Measurements from ENCODE around the gene STAB1.

Gene STAB1

DNA sequence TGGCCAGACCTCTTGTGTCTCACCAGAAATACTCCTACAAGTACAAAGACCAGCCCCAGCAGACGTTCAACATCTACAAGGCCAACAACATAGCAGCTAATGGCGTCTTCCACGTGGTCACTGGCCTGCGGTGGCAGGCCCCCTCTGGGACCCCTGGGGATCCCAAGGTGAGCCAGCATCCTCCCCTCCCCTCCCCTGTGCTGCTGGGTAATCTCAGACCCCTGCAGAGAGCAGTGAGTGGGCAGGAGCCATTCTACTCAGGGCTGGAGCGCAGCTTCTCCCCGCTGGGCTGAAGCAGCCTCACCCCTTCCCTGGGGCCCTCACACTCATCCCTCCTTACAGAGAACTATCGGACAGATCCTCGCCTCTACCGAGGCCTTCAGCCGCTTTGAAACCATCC lies 9.8 kb downstream of the STAB1 start:
- DNase-seq (ENCODE audit: low spot score): no peak

DNA sequence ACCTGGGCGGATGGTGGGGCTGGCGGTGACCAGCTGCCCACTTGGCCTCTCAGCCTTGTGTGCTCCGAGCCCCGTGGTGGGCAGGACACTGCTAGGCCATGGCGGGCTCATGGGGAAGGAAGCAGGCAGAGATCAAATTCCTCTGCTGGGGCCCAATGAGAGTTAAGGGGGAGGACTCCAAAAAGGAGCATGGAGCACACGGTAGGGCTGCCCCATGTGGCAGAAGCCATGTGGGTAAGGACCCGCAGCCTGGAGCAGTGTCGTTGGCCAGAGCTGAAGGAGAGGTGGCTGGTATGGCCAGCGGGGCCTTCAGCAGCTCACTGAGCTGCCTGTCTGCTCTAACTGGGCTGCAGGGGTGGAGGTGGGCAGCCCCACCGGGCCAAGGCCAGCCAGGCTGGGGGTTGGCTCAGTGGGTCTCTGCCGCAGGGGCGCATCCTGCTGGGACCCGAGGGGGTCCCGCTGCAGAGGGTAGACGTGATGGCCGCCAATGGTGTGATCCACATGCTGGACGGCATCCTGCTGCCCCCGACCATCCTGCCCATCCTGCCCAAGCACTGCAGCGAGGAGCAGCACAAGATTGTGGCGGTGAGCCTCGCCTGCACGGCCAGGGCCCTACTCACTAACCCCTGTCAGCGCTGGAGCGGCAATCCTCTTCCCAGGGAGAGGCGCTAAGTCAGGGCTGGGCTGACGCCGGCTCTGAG lies 11.3 kb downstream of the STAB1 start:
- DNase-seq (ENCODE audit: low spot score): no peak

DNA sequence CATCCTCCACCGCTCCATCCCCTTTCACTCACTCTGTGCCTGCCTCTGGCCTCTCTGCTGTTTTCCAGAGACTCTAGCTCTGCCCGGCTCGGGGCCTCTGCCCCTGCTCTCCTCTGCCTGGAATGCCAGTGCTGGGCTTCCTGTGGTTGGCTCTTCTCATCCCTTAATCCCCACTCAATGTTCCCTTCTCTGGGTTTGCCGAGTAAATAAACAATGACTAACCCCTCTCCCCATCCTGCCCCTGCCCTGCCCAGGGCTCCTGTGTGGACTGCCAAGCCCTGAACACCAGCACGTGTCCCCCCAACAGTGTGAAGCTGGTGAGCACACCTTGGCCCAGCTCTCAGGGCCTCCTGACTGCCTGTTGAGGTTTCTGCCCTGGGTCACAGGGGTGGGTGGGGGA lies 12.2 kb downstream of the STAB1 start:
- DNase-seq (ENCODE audit: low spot score): no peak

DNA sequence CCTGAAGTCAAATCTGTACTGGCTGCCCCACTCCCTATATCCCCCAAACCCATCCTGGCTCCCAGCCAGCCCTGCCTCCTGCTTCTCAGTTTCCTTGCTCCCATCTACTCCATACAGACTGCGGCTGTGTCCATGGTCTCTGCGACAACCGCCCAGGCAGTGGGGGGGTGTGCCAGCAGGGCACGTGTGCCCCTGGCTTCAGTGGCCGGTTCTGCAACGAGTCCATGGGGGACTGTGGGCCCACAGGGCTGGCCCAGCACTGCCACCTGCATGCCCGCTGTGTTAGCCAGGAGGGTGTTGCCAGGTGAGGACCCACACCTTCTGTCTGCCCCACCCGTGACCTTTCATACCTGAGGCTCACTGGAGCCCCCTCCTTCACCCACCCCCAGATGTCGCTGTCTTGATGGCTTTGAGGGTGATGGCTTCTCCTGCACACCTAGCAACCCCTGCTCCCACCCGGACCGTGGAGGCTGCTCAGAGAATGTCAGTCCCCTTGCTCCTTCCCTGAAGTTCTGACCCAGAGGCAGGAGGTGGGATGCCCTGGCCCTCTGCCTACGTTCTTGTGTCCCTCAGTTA lies 14.7 kb downstream of the STAB1 start:
- DNase-seq (ENCODE audit: low spot score): no peak

DNA sequence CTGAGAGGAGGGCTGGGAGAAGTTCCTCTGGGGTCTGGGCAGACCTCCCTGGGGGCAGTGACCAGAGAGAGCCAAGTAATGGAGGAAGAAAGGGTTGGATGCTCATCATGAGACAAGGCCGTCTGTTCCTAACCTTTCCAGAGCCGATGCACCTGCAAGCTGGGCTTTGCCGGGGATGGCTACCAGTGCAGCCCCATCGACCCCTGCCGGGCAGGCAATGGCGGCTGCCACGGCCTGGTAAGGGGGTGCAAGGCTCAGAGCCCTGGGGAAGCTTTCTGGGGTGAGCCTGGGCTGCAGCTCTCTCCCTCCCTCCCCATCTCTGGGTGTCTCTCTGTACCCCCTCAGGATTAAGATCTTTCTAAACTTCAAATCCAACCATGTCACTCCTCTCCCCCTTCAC lies 16.4 kb downstream of the STAB1 start:
- DNase-seq (ENCODE audit: low spot score): no peak

DNA sequence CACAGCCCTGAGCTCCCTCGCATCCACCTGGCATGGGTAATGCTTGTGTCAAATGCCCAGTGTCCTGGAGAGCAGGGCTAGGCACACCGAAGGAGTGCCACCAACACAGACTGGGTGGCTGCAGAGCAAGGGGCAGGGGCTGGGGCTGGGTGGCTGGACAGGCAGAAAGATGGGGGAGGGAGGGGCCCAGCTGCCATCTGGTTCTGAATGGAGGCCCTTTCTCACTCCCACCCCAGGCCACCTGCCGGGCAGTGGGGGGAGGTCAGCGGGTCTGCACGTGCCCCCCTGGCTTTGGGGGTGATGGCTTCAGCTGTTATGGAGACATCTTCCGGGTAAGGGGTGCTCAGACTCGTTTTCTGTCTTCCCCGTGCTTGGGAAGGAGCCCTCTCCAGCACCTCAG lies 17.0 kb downstream of the STAB1 start:
- DNase-seq (ENCODE audit: low spot score): no peak

DNA sequence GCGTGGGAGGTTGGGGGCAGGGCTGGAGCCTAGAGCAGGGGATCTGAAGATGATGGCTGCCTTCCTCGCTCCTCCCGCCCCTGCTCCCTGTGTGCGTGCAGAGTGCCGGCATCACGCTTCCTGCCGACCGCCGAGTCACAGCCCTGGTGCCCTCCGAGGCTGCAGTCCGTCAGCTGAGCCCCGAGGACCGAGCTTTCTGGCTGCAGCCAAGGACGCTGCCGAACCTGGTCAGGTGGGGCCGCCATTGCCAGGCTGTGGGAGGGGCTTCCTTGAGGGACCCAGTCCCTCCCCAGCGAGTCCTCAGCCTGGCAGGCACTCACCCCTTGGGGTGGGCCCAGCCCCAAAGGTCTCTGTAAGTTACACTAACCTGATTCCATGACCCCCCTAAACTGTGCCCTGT lies 17.6 kb downstream of the STAB1 start:
- no peak for DNase-seq (ENCODE audit: low spot score)

DNA sequence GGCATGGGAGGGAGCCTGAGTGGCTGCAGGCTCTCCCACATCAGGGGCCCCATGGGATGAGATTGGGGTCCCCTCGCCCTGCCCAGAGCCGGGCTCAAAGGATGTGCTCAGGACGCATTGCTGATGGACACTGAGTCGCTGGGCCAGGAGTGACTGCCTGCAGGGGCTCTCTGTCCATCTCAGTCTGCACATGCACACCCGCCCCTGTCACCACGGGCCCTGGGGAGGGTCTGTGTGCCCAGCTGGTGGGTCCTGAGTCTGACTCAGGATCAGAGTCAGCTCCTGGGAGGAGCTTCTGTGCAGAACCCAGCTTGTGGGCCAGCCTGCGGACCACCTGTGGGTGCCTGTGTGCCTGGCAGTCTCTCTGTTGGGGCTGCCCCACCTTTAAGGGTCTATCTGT lies 18.1 kb downstream of the STAB1 start:
- DNase-seq (ENCODE audit: low spot score): no peak

DNA sequence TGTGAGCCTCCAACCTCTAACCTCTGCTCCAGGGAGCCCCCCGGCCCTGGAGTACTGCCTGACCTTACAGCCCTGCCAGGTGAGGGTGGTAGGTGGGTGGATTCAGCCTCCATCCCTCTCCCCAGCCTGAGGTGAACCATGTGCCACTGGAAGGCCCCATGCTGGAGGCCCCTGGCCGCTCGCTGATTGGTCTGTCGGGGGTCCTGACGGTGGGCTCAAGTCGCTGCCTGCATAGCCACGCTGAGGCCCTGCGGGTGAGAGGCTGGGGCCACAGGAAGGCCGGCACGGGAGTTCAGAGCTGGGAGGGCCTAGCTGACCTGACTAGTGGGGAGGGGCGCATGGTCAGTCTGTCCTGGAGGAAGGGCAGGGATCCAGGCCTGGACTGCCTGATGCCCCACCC lies 19.4 kb downstream of the STAB1 start:
- DNase-seq (ENCODE audit: low spot score): no peak

DNA sequence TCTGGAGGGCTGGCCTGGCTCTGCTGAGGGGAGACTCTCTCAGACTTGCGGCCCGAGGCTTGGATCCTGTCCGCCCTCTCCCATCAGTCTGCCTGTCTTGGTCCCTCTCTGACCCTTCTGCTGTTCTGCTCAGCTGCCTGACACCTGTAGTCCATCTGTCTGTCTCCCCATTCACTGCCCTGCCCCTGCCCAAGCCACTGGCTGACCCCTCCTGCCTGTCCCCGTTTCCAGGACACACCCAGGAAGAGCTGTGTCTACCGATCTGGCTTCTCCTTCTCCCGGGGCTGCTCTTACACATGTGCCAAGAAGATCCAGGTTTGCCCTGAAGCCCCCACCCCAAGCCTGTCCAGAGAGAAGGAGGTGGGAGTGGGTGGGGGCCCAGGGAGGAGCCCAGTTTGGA lies 20.1 kb downstream of the STAB1 start:
- DNase-seq (ENCODE audit: low spot score): no peak

DNA sequence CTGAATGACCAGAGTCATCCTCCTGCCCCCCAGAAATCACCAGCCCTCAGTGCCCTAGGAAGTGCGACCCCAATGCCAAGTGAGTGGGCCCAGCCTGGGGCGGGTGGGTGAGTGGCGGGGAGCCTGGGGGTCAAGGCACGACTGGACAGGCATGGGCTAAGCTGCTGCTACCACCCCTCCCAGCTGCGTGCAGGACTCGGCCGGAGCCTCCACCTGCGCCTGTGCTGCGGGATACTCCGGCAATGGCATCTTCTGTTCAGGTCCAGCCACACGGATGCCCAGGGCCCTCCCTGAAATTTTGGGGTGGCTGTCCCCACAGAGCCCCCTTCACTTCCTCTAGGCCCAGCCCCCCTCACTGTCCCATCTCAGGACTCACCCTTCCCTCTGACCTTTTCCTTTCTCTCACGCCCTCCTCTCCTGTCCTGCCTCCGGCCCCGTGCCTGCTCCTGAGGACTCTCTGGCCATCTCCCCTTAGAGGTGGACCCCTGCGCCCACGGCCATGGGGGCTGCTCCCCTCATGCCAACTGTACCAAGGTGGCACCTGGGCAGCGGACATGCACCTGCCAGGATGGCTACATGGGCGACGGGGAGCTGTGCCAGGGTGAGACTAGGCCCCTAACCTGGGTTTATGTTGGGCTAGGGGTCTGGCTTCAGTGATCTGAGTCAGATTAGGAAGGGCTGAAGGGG lies 21.5 kb downstream of the STAB1 start:
- DNase-seq (ENCODE audit: low spot score): no peak

DNA sequence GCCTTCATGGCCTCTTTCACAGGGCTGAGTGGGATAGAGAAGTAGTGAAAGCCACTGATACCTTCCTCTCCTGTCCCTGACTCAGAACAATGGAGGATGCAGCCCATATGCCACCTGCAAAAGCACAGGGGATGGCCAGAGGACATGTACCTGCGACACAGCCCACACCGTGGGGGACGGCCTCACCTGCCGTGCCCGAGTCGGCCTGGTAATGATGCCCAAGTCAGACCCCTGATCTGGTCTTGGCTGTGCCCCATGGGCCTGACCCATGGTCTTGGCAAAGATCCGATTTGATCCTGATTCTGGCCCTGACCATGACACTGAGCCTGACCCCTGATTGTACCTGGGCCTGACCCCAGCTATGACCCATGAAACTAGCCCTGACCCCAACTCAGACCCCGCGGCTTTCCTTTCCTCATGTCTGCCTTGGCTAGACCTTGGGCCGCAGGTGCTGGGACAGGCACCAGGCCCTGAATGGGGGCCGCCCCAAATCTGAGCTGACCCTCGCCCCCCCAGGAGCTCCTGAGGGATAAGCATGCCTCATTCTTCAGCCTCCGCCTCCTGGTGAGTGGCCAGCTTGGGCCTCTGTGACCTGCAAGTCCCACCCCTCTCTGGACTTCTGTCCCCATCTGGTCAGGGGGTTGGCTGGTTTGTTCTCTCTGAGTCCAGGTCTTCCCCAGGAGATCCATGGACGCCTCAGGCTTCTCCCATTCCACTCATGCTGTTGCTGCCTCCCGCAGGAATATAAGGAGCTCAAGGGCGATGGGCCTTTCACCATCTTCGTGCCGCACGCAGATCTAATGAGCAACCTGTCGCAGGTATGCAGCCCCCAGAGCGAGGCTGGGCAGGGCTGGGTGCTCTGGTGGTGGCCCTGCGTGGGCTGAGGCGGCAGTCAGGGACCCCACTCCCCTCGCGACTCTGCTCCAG lies 22.9 kb downstream of the STAB1 start:
- no peak for DNase-seq (ENCODE audit: low spot score)

DNA sequence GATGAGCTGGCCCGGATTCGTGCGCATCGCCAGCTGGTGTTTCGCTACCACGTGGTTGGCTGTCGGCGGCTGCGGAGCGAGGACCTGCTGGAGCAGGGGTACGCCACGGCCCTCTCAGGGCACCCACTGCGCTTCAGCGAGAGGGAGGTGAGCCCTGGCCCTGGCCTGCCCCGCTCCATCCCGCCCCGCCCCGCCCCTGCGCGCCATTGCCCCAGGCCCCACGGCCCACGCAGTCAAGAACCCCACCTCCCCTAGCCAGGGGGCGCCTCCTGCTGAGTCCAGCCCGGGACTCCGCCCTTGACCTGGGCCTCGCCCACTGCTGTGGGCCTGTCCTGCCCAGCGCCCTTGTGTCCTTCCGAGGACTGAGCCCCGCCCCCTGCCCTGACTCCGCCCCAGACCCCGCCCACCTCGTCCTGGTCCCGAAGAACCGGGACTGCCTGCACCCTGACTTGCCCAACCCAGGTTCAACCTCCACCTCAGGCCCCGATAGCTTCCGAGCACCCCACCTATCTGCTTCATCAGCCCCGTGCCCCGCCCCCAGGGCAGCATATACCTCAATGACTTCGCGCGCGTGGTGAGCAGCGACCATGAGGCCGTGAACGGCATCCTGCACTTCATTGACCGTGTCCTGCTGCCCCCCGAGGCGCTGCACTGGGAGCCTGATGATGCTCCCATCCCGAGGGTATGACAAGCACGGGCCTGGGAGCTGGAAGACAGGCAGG lies 23.7 kb downstream of the STAB1 start:
- no peak for DNase-seq (ENCODE audit: low spot score)

DNA sequence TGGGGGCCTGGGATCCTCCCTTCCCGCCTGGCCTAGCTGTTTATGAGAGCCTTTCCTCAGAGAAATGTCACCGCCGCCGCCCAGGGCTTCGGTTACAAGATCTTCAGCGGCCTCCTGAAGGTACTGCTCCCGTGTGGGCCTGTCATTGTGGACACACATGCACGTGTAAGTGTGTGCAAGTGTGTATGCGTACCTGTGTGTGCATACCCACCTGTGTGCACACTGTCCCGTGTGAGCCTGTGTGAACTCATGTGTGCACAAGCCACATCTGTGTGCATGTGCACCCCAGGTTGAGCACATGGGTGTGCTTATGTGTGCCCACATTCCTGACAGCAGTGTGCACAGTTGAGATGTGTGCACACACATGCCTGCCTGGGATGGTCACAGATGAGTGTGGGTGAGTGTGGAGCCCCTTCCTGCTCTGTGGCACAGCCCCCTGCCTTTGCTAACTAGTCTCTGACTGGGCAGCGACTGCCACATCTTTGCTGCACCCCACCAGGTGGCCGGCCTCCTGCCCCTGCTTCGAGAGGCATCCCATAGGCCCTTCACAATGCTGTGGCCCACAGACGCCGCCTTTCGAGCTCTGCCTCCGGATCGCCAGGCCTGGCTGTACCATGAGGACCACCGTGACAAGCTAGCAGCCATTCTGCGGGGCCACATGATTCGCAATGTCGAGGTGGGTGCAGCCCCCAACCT lies 24.5 kb downstream of the STAB1 start:
- no peak for DNase-seq (ENCODE audit: low spot score)

DNA sequence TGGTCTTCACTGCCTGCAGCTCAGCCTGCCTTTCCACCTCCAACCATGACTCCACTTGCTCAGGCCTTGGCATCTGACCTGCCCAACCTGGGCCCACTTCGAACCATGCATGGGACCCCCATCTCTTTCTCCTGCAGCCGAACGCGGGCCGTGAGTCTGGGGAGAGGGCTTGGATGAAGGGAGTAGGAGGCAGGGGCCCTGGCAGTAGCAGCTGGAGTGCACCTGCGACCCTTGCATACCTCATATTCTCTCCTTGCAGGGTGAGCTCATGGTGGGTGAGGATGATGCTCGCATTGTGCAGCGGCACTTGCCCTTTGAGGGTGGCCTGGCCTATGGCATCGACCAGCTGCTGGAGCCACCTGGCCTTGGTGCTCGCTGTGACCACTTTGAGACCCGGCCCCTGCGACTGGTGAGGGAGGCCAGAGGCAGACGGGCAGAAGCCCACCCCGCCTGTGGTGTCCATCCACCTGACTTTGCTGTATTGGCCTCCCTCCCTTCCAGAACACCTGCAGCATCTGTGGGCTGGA lies 25.1 kb downstream of the STAB1 start:
- no peak for DNase-seq (ENCODE audit: low spot score)

DNA sequence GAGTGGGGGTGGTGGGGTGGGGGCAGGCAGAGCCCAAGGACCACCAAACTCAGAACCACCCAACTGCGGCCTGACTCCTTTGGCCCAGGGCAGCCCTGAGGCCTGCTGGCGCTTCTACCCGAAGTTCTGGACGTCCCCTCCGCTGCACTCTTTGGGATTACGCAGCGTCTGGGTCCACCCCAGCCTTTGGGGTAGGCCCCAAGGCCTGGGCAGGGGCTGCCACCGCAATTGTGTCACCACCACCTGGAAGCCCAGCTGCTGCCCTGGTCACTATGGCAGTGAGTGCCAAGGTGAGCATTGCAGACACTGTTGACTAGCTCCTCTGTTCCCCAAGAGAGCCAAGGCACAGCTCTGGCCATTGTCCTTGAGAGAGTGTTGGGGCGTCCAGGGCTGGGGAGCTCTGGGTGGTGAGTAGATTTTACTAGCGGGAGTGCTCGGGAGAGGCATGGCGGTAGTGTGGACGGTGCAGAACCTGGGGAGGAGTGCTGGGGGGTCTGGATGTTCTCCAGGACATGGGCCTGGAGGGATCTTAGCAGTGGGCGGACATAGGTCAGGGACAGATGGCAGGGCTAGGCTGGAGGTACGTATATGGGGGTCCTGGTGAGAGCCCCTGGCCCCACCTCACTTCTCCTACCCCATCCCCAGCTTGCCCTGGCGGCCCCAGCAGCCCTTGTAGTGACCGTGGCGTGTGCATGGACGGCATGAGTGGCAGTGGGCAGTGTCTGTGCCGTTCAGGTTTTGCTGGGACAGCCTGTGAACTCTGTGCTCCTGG lies 25.8 kb downstream of the STAB1 start:
- no peak for DNase-seq (ENCODE audit: low spot score)

DNA sequence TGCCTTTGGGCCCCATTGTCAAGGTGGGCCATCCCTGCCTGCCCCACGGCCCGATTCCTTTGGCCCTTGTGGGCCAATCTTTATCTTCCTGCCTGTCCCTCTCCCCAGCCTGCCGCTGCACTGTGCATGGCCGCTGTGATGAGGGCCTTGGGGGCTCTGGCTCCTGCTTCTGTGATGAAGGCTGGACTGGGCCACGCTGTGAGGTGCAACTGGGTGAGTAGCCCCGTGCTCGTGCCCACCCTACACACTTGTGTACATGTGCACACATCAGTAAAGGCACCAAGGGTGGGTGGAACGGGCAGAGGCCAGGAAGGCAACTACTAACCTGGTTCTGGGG lies 26.3 kb downstream of the STAB1 start:
- DNase-seq (ENCODE audit: low spot score): no peak

DNA sequence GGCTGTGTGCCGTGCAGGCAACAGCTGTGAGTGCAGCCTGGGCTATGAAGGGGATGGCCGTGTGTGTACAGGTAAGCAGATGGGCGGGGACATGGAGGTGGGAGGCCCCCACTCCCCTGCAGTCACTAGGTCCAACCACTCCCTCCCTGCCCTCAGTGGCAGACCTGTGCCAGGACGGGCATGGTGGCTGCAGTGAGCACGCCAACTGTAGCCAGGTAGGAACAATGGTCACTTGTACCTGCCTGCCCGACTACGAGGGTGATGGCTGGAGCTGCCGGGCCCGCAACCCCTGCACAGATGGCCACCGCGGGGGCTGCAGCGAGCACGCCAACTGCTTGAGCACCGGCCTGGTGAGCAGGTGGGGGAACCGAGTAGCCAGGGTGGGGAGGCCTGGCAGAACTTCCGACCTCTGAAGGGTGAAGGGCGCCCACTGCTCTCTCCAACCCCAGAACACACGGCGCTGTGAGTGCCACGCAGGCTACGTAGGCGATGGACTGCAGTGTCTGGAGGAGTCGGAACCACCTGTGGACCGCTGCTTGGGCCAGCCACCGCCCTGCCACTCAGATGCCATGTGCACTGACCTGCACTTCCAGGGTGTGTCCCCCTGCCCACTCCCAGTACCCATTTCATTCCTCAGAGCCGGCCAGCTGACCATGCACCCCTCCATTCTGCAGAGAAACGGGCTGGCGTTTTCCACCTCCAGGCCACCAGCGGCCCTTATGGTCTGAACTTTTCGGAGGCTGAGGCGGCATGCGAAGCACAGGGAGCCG lies 26.9 kb downstream of the STAB1 start:
- DNase-seq (ENCODE audit: low spot score): no peak

DNA sequence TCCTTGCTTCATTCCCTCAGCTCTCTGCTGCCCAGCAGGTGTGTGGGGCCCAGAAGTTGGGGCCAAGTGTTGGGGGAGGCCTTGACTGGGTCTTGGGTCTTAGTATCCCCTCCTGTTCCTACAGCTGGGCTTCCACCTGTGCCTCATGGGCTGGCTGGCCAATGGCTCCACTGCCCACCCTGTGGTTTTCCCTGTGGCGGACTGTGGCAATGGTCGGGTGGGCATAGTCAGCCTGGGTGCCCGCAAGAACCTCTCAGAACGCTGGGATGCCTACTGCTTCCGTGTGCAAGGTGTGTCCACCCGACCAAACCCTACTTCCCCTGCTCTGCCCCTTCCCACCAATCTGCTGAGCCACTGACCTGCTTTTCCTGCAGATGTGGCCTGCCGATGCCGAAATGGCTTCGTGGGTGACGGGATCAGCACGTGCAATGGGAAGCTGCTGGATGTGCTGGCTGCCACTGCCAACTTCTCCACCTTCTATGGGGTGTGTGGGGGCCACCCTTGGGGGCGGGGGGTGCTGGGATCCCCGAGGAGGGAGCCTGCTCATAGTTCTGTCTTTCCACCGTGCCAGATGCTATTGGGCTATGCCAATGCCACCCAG lies 27.6 kb downstream of the STAB1 start:
- no peak for DNase-seq (ENCODE audit: low spot score)
